Heart right ventricle (tissue), 16 donors: ENCODE results near the gene DNTTIP2. TPM values are rescaled to one million over a fixed set of nuclear protein-coding genes. Genes with fewer than 3 reads are reported as not detected.

ENCODE experiments used
- ATAC-seq, 8 donors: fragments of 200-7000 bp; cut with Tn5 transposase; one replicate each; pipeline ENCODE4 v1.9.1; 2020; ENCODE audit warnings: mild to moderate bottlenecking in 8 of 8, moderate library complexity in 8 of 8, moderate number of reproducible peaks in 1 of 8
- DNase-seq, 2 donors: peaks; one replicate each; pipeline ENCODE4 v3.0.0-alpha.2; 2020
- H3K27ac ChIP-seq, 10 donors: fragments of 200-600 bp; sonication (generic) in 2 of 10; one replicate each; pipeline versions ENCODE4 v1.5.0 to v1.8.0; 2020 to 2022; ENCODE audit warnings: mild to moderate bottlenecking in 3 of 10
- H3K27me3 ChIP-seq, 7 donors: fragments of 200-600 bp; one replicate each; pipeline ENCODE4 v1.8.0; 2021 to 2022; ENCODE audit warnings: mild to moderate bottlenecking in 2 of 7
- H3K36me3 ChIP-seq, 9 donors: fragments of 200-600 bp; sonication (generic) in 1 of 9; one replicate each; pipeline versions ENCODE4 v1.5.0 to v1.8.0; 2020 to 2022; ENCODE audit warnings: mild to moderate bottlenecking in 2 of 9
- H3K4me1 ChIP-seq, 9 donors: fragments of 200-600 bp; sonication (generic) in 1 of 9; one replicate each; pipeline versions ENCODE4 v1.5.0 to v1.8.0; 2020 to 2022; ENCODE audit warnings: mild to moderate bottlenecking in 4 of 9
- H3K4me3 ChIP-seq, 10 donors: fragments of 200-600 bp; sonication (generic) in 2 of 10; one replicate each; pipeline versions ENCODE4 v1.5.0 to v1.8.0; 2020 to 2022; ENCODE audit warnings: mild to moderate bottlenecking in 7 of 10, moderate library complexity in 2 of 10
- H3K9me3 ChIP-seq, 11 donors: fragments of 200-600 bp in 10 of 11; sonication (generic) in 2 of 11; one replicate each; pipeline versions ENCODE4 v1.5.0 to v1.8.0; 2013 to 2022; ENCODE audit warnings: mild to moderate bottlenecking in 2 of 11, control low read depth in 1 of 11, moderate library complexity in 1 of 11
- CTCF ChIP-seq, 9 donors: fragments of 200-600 bp; sonication (generic) in 2 of 9; IDR thresholded peaks; one replicate each; pipeline versions ENCODE4 v1.5.0 to v1.8.0; 2021 to 2022; ENCODE audit warnings: antibody characterized with exemption in 9 of 9, mild to moderate bottlenecking in 5 of 9, moderate library complexity in 1 of 9
- WGBS, 2 donors: extraction: QIAGEN DNeasy Blood & Tissue Kit; methylation state at CpG; one replicate each; pipeline ENCODE4 v1.1.7; 2013; ENCODE audit warnings: inconsistent platforms in 1 of 2; 5-methylcytosine and 5-hydroxymethylcytosine counted together
- intact Hi-C, 10 donors: fragments of 100-400 bp; cut with DNase I; formaldehyde crosslinking; loops; one replicate each; pipeline versions ENCODE4 v1.11.1 to v1.14.2; 2022
- polyA plus RNA-seq, 2 donors: library from polyadenylated mRNA; stranded (reverse); fragments of 200-250 nt; gene quantifications; one replicate each; pipeline ENCODE4 v1.2.3, GENCODE V29; 2013
- total RNA-seq, 10 donors: library from RNA; stranded (reverse); fragmentation: NEBNext Ultra II Directional in 3 of 10; extraction: Animal tissue kit (Norgen Biotek cat#: 25700) in 3 of 10; gene quantifications; one replicate each; pipeline versions ENCODE4 v1.2.1 to v1.2.4, GENCODE V29; 2021 to 2023
- donor health status: Arrhythmogenic right ventricular cardiomyopathy.
- donor health status: ischemic (EF 13 %, LVEDD 7.1; RV severe dilation, severe dysfunction).
- donor health status: healthy with polysubstance abuse.
- donor health status: DM: no; HTN: yes; CAD: no.
- donor health status: DM: no; HTN: no; CAD: no.
- donor health status: ischemic (EF 25% LVEDD 6.9; RV normal size, moderate dysfunction).
- donor health status: ischemic (EF 25% LVEDD 5.7; RV mildly dilated, moderate dysfunction).
- donor health status: healthy.
- donor health status: DM: yes; HTN: yes; CAD: no.
- donor health status: Ischemic cardiomyopathy.
- donor health status: ischemic (EF 35%, LVEDD 5.7; RV mildly dilated, moderate dysfunction).
- donor health status: nonischemic (EF 11% LVEDD 7.7; RV severe dilation, severe dysfunction).
- donor health status: DM: yes; HTN: yes; CAD: no.
- donor health status: PGD.
- donor health status: ischemic (EF 29% LVEDD 5.4; RV normal size, mild dysfunction).
- donor health status: nonischemic (EF 23%, LVEDD 6.1; RV moderate dilation, normal function).

Gene DNTTIP2
- total and polyA plus RNA-seq, 12 donors: 33.9 to 64.7 (median 41.7) TPM

- peaks cover 0 to 28% (median 0%) of the 10 kb centered on the region in 9 donors for H3K36me3 ChIP-seq
- WGBS, 2 donors: 59 to 71% methylated on average over 2 of the region's 2 CpGs
- no peaks in the 10 kb centered on the region for H3K9me3 ChIP-seq
- H3K27ac ChIP-seq: peak overlapping the region in 1 of 10 donors; percentile 70
- DNase-seq (no peak), ATAC-seq (no peak)
- TF ChIP-seq CTCF (IDR thresholded peaks at IDR 0.05): no peak
- no peak overlapping the region for H3K4me3 ChIP-seq
- peaks cover 6 to 54% (median 14%) of the 10 kb centered on the region in 9 donors for H3K4me1 ChIP-seq
- no peaks in the 10 kb centered on the region for H3K27me3 ChIP-seq
- intact Hi-C loops: no loop called here
Observed at GRCh38 chr1:93904228-93904627, 25.2 kb upstream of the DNTTIP2 start.

GRCh38 chr1:93900723-93901504 is 21.9 kb upstream of the DNTTIP2 start:
- DNase-seq (no peak), ATAC-seq (no peak)
- no peak overlapping the region for H3K4me3 ChIP-seq
- 96 to 99% methylated on average over 3 of the region's 3 CpGs for WGBS, 2 donors
- no peaks in the 10 kb centered on the region for H3K27me3 ChIP-seq
- intact Hi-C loops: no loop called here
- H3K36me3 ChIP-seq: peaks cover 0 to 58% (median 4%) of the 10 kb centered on the region in 9 donors
- H3K27ac ChIP-seq: no peak overlapping the region
- H3K9me3 ChIP-seq: no peaks in the 10 kb centered on the region
- H3K4me1 ChIP-seq: peaks cover 0 to 28% (median 0%) of the 10 kb centered on the region in 9 donors
- TF ChIP-seq CTCF (IDR thresholded peaks at IDR 0.05): no peak

- Histone ChIP-seq H3K27ac (no peak overlapping the region), H3K36me3 (peaks cover 0 to 71% (median 4%) of the 10 kb centered on the region in 9 donors), H3K9me3 (no peaks in the 10 kb centered on the region), H3K27me3 (no peaks in the 10 kb centered on the region), H3K4me3 (no peak overlapping the region), H3K4me1 (peaks cover 0 to 16% (median 0%) of the 10 kb centered on the region in 9 donors)
- WGBS, 2 donors: 89 to 95% methylated on average over 3 of the region's 3 CpGs
- intact Hi-C loops: no loop called here
- no peak for TF ChIP-seq CTCF (IDR thresholded peaks at IDR 0.05)
- DNase-seq: no peak
- ATAC-seq: no peak
Observed at GRCh38 chr1:93899543-93900207, 20.7 kb upstream of the DNTTIP2 start.

GRCh38 chr1:93888900-93889299 is 9.9 kb upstream of the DNTTIP2 start:
- no peak for ATAC-seq
- DNase-seq: no peak

More at GRCh38 chr1:93888900-93889299, 9.9 kb upstream of the DNTTIP2 start:
- no peak for TF ChIP-seq CTCF (IDR thresholded peaks at IDR 0.05)
- peaks cover 0 to 75% (median 0%) of the 10 kb centered on the region in 9 donors for H3K36me3 ChIP-seq
- 63 to 74% methylated on average over 6 of the region's 6 CpGs for WGBS, 2 donors
- H3K9me3 ChIP-seq: no peaks in the 10 kb centered on the region
- intact Hi-C loops: no loop called here
- no peak overlapping the region for H3K27ac ChIP-seq
- no peaks in the 10 kb centered on the region for H3K4me1 ChIP-seq
- H3K4me3 ChIP-seq: no peak overlapping the region
- H3K27me3 ChIP-seq: no peaks in the 10 kb centered on the region
